ENCODE measurements around the gene AHSG. TPM values are rescaled to one million over a fixed set of nuclear protein-coding genes. Genes with fewer than 3 reads are reported as not detected.

AHSG gene
- total RNA-seq, 6 experiments from 2014 or later, result 718 to 1,905 (median 1,079) TPM

GRCh38 chr3:186668426-186668825 lies 55.6 kb downstream of the AHSG start:
- intact Hi-C loops (cut with DNase I), result no loop called here
- H3K36me3 ChIP-seq, result peaks cover 0 to 44% (median 18%) of the 10 kb centered on the region in 4 donors
- peaks cover 0 to 29% (median 8%) of the 10 kb centered on the region in 4 donors for H3K4me1 ChIP-seq
- ATAC-seq (peak in 1 of 4 donors; percentile 2), DNase-seq (no peak)
- TF ChIP-seq CTCF (IDR thresholded peaks at IDR 0.05), result no peak
- no peak for TF ChIP-seq POLR2A (IDR thresholded peaks at IDR 0.05)
- H3K27ac ChIP-seq, result peak overlapping the region in 2 of 3 donors; percentile 88 to 89
- H3K9me3 ChIP-seq, result no peaks in the 10 kb centered on the region
- H3K27me3 ChIP-seq, result no peaks in the 10 kb centered on the region
- H3K4me3 ChIP-seq, result peak overlapping the region in 2 of 3 donors; percentile 51 to 68
- WGBS (ENCODE audit: insufficient coverage, low coverage, low lambda C conversion rate, missing lambda C conversion rate), result 44% methylated on average over 6 of the region's 6 CpGs

GRCh38 chr3:186669378-186670084 lies 56.7 kb downstream of the AHSG start:
- no peaks in the 10 kb centered on the region for H3K9me3 ChIP-seq
- ATAC-seq, result no peak
- 67% methylated on average over 2 of the region's 2 CpGs for WGBS (ENCODE audit: insufficient coverage, low coverage, low lambda C conversion rate, missing lambda C conversion rate)

GRCh38 chr3:186670155-186670554 lies 57.3 kb downstream of the AHSG start:
- no peak for TF ChIP-seq POLR2A (IDR thresholded peaks at IDR 0.05)
- TF ChIP-seq CTCF (IDR thresholded peaks at IDR 0.05), result no peak
- intact Hi-C loops (cut with DNase I), result no loop called here
- H3K36me3 ChIP-seq, result peaks cover 0 to 61% (median 24%) of the 10 kb centered on the region in 4 donors
- H3K27me3 ChIP-seq, result no peaks in the 10 kb centered on the region
- no peak overlapping the region for H3K4me3 ChIP-seq
- ATAC-seq (no peak), DNase-seq (no peak)
- H3K4me1 ChIP-seq, result peaks cover 0 to 21% (median 2%) of the 10 kb centered on the region in 4 donors
- H3K27ac ChIP-seq, result no peak overlapping the region
- H3K9me3 ChIP-seq, result no peaks in the 10 kb centered on the region

More at GRCh38 chr3:186669378-186670084, 56.7 kb downstream of the AHSG start:
- no peak overlapping the region for H3K4me3 ChIP-seq
- no peak for DNase-seq
- TF ChIP-seq POLR2A (IDR thresholded peaks at IDR 0.05) (no peak), CTCF (IDR thresholded peaks at IDR 0.05) (no peak)
- peaks cover 0 to 55% (median 23%) of the 10 kb centered on the region in 4 donors for H3K36me3 ChIP-seq
- no peak overlapping the region for H3K27ac ChIP-seq
- H3K4me1 ChIP-seq, result peaks cover 0 to 27% (median 5%) of the 10 kb centered on the region in 4 donors
- intact Hi-C loops (cut with DNase I), result no loop called here
- no peaks in the 10 kb centered on the region for H3K27me3 ChIP-seq

Small RNA genes within 50 kb of the gene (small RNA-seq; reads per million reads assigned to genes)
- 0 reads per million in 2 experiments for gene RF00017

Other genes starting within 250 kb of the AHSG start
- 1 to 10 TPM in 5 of 6 experiments, under 1 TPM in 1; 0.86 to 2.6 (median 1.5) TPM for gene CRYGS, start 68.7 kb upstream of the AHSG start, total RNA-seq
- 1 to 10 TPM; 6.7 to 8.7 (median 7.5) TPM for gene TBCCD1, start 45.7 kb upstream of the AHSG start, total RNA-seq
- 10 to 100 TPM; 28.4 to 59.1 (median 49.2) TPM for gene DNAJB11, start 42.3 kb upstream of the AHSG start, total RNA-seq
- 100 to 1,000 TPM in 1 of 6 experiments, 10 to 100 TPM in 3, 1 to 10 TPM in 2; 4.4 to 195 (median 47.9) TPM for gene FETUB, start 27.3 kb downstream of the AHSG start, total RNA-seq
- gene HRG, start 53.0 kb downstream of the AHSG start, total RNA-seq, result 1,000 to 10,000 TPM in 2 of 6 experiments, 100 to 1,000 TPM in 4; 378 to 1,312 (median 664) TPM
- 1,000 to 10,000 TPM in 4 of 6 experiments, 100 to 1,000 TPM in 2; 432 to 1,537 (median 1,171) TPM for gene KNG1, start 104.3 kb downstream of the AHSG start, total RNA-seq
- 100 to 1,000 TPM in 5 of 6 experiments, 10 to 100 TPM in 1; 98.9 to 234 (median 131) TPM for gene EIF4A2, start 170.5 kb downstream of the AHSG start, total RNA-seq
- 10 to 100 TPM in 2 of 6 experiments, 1 to 10 TPM in 4; 4.6 to 17.4 (median 5.6) TPM for gene RFC4, start 193.4 kb downstream of the AHSG start, total RNA-seq
- gene ADIPOQ, start 229.7 kb downstream of the AHSG start, total RNA-seq, result not detected